Measurements from ENCODE around the gene KCNE2.
A peak's percentile ranks its signal among the peaks of the same experiment; 100 is the strongest.

Gene KCNE2

GRCh38 chr21:34363733-34364132 lies at the start of gene KCNE2:
Gene KCNE2, plus strand, starts transcription at chr21:34364006. Its CDS starts 6,473 bp downstream, at chr21:34370479.
- no peak for DNase-seq

- DNase-seq: no peak
Observed at GRCh38 chr21:34319585-34319984, 44.2 kb upstream of the KCNE2 start.

GRCh38 chr21:34320011-34320410 lies 43.8 kb upstream of the KCNE2 start:
- DNase-seq: no peak

- no peak for DNase-seq
Observed at GRCh38 chr21:34330055-34330454, 33.8 kb upstream of the KCNE2 start.

GRCh38 chr21:34331726-34332125 lies 32.1 kb upstream of the KCNE2 start:
- no peak for DNase-seq

GRCh38 chr21:34332347-34332746 lies 31.5 kb upstream of the KCNE2 start:
- no peak for DNase-seq

GRCh38 chr21:34333121-34333739 lies 30.6 kb upstream of the KCNE2 start:
- DNase-seq: no peak

- DNase-seq: no peak
Observed at GRCh38 chr21:34335316-34335715, 28.5 kb upstream of the KCNE2 start.

GRCh38 chr21:34336245-34336644 lies 27.6 kb upstream of the KCNE2 start:
- DNase-seq: no peak

- DNase-seq: no peak
Observed at GRCh38 chr21:34336756-34337391, 26.9 kb upstream of the KCNE2 start.

- DNase-seq: no peak
Observed at GRCh38 chr21:34337741-34338140, 26.1 kb upstream of the KCNE2 start.

- no peak for DNase-seq
Observed at GRCh38 chr21:34338226-34338625, 25.6 kb upstream of the KCNE2 start.

- no peak for DNase-seq
Observed at GRCh38 chr21:34340061-34340460, 23.7 kb upstream of the KCNE2 start.

- no peak for DNase-seq
Observed at GRCh38 chr21:34342476-34342875, 21.3 kb upstream of the KCNE2 start.

- DNase-seq: no peak
Observed at GRCh38 chr21:34343347-34343746, 20.5 kb upstream of the KCNE2 start.

- no peak for DNase-seq
Observed at GRCh38 chr21:34343838-34344381, 19.9 kb upstream of the KCNE2 start.

- DNase-seq: no peak
Observed at GRCh38 chr21:34344584-34344983, 19.2 kb upstream of the KCNE2 start.

GRCh38 chr21:34345091-34345871 lies 18.5 kb upstream of the KCNE2 start:
- DNase-seq: no peak

GRCh38 chr21:34345892-34346291 lies 17.9 kb upstream of the KCNE2 start:
- DNase-seq: no peak

GRCh38 chr21:34348890-34349519 lies 14.8 kb upstream of the KCNE2 start:
- no peak for DNase-seq

- peak; percentile 25 for DNase-seq
Observed at GRCh38 chr21:34351786-34352241, 12.0 kb upstream of the KCNE2 start.

- no peak for DNase-seq
Observed at GRCh38 chr21:34352556-34352955, 11.2 kb upstream of the KCNE2 start.

GRCh38 chr21:34353182-34353581 lies 10.6 kb upstream of the KCNE2 start:
- DNase-seq: no peak
